Posterior vena cava (tissue), 2 donors: Measurements from ENCODE around the gene MYH10. TPM values are rescaled to one million over a fixed set of nuclear protein-coding genes. Genes with fewer than 3 reads are reported as not detected.

ENCODE experiments used
- DNase-seq: peaks from one replicate; pipeline ENCODE4 v3.0.0-alpha.2; 2020; ENCODE audit warnings: low spot score
- intact Hi-C, 2 donors: fragments of 100-400 bp; cut with DNase I; formaldehyde crosslinking; loops; one replicate each; pipeline versions ENCODE4 v1.14.1 to v1.14.2; 2022 to 2023
- total RNA-seq, 2 donors: library from RNA; stranded (reverse); fragmentation: NEBNext Ultra II Directional; extraction: Animal tissue kit (Norgen Biotek cat#: 25700); gene quantifications; one replicate each; pipeline ENCODE4 v1.2.1, GENCODE V29; 2021
- donor health status: DM: yes; HTN: yes; CAD: no.
- donor health status: DM: yes; HTN: yes; CAD: no.

MYH10 gene
- total RNA-seq, 2 donors from 2014 or later = 232 to 233 TPM

DNA sequence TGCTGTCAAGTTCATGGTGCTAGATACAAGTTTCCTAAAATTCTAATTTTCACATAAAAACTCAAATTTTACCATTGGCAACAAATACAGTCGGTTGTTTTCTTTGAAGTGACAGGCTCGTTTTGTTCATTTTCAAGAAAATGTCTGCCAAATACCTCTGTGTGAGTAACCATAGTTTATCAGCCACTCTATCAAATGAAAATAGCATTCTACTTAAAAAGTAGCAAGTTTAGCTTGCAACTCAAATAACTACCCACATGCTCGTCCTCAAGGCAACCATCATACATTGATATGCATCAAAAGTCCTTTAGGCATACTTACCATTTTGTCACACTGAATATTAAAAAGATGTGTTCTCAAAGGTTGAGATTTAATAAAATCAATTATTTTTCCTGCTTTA, 11.7 kb downstream of the MYH10 start:
- no peak for DNase-seq
- intact Hi-C loops = loop anchor here in 1 of 2 donors (2.0 kb wide), 1 partner anchor 14 kb away; no protein-coding TSS in a partner anchor

DNA sequence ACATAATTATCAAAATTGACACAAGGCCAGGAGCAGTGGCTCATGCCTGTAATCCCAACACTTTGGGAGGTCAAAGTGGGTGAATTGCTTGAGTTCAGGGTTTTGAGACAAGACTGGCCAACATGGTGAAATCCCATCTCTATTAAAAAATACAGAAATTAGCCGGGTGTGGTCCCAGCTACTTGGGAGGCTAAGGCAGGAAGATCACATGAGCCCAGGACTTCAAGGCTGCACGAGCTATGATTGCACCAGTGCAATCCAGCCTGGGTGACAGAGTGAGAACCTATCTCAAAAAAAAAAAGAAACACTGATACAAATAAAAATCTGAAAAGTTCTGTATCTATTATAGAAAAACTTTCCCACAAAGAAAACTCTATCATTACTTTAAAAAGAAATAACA, 15.5 kb downstream of the MYH10 start:
- intact Hi-C loops = no loop called here
- DNase-seq = no peak

DNA sequence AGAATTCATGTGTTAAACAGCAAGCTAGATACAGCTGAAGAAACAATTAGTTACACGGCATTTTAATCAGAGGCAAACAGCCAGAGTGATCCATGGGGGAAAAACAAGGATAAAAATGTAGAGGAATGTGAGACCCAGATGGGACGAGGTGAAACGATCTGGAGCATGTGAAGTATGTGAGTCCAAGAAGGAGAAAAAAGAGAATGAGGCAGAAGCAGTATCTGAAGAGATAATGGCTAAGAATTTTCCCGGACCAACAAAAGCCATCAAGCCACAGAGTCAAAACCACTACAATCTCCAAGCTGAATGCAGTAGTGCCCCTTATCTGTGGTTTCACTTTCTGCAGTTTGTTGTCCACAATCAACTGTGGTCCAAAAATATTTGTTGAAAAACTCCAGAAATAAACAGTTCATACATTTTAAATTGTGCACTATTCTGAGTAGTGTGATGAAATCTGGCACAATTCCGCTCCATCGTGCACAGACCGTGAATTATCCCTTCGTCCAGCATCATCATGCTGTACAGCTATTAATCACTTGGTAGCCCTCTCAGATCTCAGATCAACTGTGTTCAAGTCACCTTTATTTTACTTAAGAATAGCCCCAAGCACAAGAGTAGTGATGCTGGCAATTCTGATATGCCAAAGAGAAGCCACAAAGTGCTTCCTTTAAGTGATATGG, 18.8 kb downstream of the MYH10 start:
- intact Hi-C loops = no loop called here
- no peak for DNase-seq

DNA sequence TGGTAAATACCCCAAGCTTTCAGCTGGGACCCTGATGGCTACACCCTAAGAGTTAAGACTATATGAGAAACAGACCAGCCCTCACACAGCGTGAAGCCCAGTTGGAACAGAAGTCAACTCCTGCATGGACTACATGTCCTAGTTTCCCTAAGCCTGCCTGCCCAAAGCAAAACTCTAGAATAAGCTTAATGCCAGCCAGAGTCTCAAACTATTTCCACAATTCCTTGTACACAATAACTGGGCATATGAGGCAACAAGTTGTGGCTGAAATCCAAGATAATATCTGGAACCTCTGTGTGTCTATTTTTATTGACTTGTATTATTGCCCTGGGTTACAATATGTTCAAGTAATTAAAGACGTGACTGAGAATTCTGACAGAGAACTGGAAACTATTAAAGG, 19.4 kb downstream of the MYH10 start:
- intact Hi-C loops = no loop called here
- DNase-seq = no peak

DNA sequence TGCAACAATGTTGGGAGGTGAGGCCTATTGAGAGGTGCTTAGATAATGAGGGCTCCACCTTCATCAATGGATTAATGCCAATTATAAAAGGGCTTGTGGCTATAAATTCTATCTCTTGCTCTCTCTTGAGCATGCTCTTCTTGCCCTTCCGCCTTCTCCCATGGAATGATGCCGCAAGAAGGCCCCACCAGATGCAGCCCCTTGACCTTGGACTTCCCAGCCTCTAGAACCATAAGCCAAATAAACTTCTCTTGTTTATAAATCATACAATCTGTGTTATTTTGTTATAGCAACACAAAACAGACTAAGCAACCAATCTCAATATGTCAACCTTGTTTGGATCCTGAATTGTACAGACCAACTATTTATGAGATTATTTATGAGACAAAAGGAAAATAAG, 20.0 kb downstream of the MYH10 start:
- intact Hi-C loops = no loop called here
- DNase-seq = no peak

DNA sequence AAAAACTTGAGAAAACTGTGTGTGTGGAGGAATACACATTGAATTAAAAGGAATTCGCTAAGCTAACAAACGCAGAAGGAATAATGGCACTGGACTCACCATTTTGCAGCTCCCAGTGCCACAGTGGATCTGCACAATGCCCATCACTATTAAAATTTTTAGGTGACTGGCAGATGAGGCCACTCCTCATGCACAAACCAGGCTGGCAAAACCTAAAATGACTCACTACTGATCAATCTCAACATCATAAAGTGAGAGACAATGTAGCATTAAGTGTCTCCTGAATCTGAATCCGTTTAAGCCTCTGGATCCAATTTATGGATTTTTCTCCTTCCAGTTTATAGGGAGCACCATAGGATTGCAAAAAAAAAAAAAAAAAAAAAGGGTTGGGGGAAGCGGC, 20.6 kb downstream of the MYH10 start:
- DNase-seq = no peak
- intact Hi-C loops = no loop called here

DNA sequence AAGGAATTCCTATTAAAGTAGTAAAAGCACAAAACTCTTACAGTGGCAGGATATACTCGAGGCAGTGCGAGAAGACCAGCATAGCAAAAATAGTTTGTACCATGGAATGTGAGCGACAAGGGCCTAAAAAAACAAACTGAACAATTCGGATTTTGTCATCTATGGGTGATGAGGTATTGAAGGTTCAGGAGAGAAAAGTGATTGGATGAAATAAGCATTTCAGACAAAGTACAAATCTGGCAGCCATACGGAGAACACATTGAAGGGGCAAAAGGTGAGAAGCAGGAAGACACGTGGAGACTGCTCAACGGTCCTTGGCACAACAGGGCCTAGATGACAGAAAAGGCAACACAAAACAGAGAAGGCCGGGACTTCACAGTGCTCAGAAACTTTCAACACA, 22.5 kb downstream of the MYH10 start:
- DNase-seq = no peak
- intact Hi-C loops = no loop called here

DNA sequence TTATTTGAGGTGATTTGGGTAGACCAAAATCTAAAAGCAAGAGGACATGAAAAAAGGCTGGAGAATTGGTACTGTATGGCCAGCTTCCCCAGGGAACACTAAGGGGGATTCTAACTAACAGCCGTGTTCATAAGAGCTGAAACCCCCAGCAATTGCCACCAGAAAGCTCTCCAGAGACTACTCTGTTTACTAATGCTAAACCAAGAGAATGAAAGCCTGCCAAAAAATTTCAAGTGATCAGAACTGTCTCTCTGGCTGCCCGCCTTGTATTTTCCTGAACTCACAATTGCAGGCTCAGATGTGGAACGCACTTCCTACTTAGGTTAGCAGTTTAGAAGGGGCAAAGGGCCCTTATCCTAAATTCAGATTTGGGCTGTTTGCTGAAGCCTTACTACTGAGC, 24.1 kb downstream of the MYH10 start:
- intact Hi-C loops = no loop called here
- no peak for DNase-seq

DNA sequence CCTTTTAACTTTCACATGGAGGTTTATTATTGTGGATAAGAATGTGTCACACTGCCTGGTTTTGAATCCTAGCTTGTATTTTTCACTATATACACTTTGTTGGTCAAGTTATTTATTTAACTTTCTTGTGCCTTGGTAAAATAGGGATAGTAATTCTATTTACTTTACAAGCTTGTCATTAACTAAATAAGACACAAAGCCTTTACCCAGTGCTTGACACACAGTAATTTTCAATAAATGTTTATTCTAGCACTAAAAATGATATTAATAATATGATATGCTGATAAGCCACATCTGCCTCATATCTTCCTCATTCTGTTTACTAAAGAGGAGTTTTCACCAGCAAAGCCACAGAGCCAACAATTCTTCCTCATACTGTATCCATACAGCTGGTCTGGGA, 27.8 kb downstream of the MYH10 start:
- intact Hi-C loops = no loop called here
- DNase-seq = no peak

DNA sequence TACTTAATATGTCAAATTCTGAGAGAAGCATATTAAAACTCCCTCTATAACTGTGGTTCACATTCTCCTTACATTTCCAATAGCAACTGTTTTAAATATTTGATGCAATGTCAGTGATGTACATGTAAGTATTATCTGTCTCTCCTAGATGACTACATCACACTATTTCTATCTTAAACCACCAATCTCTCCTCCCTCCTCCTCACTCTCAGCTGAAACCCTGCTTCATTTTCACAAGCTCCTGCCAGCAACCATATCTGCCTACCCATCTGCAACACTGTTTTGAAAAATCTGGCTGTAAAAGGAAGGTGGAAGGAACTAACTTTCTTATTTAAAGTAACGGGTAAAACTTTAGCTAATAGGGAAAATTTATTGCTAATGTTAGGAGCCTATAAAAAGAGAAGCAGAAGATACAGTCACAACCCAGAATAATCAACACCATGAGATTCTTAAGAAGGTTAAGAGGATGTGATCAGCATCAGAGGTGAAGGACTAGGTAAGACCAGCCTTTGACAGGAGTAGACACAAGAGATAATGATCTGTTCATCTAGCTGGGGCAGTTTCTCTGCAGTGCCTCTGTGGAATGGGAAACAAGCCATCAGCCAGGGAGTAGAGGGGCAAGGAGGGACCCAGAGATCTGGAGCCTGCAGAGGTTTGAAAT, 31.0 kb downstream of the MYH10 start:
- intact Hi-C loops = no loop called here

DNA sequence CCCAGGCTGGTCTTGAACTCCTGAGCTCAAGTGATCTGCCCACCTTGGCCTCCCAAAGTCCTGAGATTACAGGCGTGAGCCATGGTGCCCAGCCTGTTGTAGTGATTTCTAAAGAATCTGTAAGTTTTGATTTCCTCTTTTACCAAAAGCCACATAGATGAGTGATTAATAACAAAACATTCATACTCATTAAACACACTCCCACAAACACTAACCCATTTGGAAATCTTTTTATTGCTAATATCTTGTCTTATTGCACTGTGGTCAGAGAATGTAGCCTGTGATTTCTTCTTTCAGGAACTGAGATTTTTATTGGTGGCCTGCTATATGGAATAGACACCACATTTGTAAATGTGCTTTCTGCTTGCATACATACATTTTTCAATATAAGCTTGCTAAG, 31.6 kb downstream of the MYH10 start:
- DNase-seq = no peak
- intact Hi-C loops = no loop called here

More for the DNA sequence above, 31.0 kb downstream of the MYH10 start:
- no peak for DNase-seq

DNA sequence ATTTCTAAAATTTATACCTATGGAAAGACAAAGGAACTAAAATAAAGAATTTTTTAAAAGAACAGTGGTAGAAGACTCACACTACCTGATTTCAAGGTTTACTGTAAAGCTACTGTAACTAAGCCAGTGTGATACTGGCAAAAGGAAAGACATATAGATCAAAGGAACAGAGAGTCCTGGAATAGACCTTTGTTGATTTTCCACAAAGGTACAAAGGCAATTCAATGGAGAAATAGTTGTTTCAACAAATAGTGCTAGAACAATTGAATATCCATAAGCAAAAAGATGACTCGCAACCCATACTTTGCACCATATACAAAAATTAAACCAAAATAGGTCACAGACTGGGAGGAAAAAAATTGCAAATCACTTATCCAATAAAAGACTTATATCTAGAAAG, 36.7 kb downstream of the MYH10 start:
- intact Hi-C loops = no loop called here
- DNase-seq = no peak

DNA sequence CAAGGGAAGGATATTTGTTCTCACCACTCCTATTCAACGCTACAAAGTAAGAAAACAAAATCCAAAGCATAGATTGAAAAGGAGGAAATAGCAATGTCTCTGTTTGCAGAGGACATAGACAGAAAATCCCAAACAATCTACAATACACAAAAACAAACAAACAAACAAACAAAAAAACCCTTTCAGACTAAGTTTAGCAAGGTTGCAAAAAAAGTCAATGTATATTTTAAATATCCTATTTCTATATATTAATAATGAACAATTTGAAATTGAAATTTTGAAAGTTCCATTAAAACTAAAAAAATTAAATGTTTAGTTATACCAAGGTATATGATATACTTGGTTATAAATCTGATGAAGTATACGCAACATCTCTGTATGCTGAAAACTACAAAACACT, 37.2 kb downstream of the MYH10 start:
- no peak for DNase-seq
- intact Hi-C loops = no loop called here

DNA sequence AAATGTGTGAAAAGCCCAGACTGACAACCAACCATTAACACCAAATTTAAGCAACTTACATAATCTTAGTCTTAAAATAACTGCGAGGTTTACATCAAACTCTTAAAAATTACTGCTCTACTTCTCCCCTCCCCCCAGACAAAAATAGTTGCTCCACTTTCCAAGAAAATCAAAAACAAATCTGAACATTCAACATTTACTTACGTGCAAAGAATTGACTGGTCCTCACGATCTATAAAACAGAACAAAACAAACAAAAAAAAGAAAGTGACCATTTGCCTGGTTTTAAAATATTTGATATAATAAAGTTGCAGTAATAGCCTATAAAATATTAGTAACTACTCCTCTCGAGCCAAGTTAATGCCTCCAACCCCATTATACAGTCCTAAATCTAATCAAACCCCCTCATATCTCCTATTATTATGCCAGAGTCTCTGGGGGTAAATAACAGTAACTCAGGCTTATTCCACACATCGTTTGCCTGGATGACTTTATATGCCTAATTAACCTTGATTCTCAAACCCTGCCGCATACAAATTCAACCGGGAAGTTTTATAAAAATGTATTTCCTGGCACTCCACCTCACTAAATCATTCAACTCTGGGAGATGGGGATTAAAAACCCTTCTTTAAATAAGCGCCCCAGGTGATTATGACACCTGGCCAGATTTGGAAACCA, 41.5 kb downstream of the MYH10 start:
- intact Hi-C loops = no loop called here
- no peak for DNase-seq

DNA sequence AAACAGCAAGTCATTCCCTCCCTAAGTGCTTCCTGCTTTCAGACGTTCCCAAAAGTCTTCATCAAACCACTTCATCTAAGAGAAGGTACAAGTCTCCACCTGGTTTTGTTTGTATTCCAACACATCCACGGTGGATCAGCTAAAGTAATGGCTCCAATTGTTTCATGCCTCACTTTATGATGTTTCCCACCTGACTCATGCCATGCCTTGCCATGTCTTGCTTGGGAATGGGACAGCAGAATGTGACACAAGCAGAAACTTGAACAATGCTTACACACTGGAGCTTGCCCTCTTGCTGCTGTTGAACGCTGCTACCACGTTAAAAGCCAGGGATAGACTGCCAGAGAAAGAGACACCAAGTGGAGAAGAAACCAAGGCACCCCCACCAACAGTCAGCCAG, 43.8 kb downstream of the MYH10 start:
- intact Hi-C loops = no loop called here
- DNase-seq = no peak

DNA sequence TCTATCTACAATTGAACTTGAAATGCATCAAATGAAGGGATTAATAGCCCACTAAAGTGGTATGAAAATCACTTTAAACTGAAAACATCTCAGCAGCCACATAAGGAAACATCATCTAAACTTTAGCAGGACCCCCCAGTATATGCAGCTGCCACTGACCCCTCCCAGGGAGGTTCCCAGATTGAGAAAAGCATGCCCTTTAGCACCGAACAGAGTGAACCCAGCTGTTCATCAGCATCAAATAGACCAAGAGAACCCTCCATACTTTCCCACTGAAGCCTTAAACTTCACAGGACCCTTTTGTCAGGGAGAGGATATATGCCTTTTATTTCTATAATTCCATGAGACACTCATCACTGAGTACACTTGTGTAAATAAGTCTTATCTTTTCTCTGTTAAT, 44.6 kb downstream of the MYH10 start:
- intact Hi-C loops = no loop called here
- no peak for DNase-seq

DNA sequence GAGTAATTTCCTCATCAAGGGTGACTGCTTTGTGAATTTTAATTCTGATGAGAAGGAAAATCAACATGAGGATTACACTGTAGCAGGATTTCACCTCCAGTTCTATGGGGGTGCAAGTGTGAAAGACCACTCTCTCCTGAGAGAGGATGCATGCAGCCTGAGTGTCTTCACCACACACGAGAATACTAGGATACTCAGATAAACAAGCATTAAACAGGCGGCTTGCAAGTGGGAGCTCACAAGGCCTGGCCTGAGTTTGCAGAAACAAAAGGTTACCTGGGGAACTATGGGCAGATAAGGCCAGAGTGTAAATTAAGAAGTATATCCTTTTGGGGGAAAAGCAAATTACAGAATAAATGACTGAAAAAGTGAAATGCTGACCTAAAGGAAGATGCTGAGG, 46.6 kb downstream of the MYH10 start:
- no peak for DNase-seq
- intact Hi-C loops = no loop called here

DNA sequence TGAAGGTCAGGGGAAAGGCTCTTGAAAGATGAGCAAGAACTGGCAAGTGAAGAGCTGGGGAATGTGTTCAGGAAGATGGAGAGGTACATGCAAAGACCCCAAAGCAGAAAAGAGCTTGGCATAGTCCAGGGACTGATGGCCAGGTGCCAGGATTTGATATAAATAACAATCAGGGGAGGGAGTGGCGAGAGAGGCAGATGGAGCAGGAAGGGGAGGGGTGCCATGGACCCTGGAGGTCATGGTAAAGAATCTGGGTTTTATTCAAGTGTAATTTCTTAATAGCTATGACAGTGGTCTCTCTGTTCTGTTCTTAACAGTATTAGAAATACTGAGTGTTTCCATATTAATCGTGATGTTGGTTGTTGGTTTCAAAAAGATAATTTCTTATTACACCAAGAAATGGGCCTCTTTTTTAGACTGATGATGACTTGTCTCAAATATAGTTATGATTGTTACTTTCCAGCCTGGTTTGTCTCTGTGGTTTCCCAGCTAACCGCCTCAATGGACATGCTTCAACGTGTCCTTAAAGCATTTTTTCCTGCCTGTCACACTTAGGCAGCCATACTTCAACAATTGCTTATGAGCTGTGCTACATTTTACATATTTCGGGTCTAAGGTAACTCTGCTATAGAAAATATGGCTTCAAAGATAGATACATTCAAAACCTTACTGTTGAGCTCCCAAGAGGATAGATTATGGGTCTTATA, 49.4 kb downstream of the MYH10 start:
- intact Hi-C loops = no loop called here

DNA sequence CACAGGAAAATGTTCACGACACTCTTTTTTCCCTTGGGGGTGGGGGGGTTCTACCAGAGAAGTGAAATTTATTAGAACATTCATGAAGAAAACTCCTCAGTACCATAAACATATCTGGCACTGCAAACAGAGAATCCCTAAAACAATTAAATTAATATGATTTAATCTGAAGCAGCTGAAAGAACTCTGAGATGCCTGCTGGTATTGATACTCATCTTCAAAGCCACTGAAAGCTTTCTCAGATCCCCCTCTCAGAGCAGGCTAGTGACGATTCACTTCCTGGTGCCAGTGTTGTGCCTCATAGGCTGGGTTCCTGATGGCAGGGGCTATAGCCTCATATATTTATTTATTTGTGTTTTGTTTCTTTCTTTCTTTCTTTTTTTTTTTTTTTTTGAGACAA, 52.7 kb downstream of the MYH10 start:
- intact Hi-C loops = loop anchor here in 1 of 2 donors (10.0 kb wide), 1 partner anchor 167 kb away; the partner anchor contains the start of gene CCDC42
- no peak for DNase-seq

More for the DNA sequence above, 49.4 kb downstream of the MYH10 start:
- DNase-seq = no peak
